ENCODE data around the gene TTC28.

The TTC28 gene

GRCh38 chr22:27973846-27974245, 705.8 kb downstream of the TTC28 start:
- H3K27ac ChIP-seq: no peak overlapping the region
- no peak for DNase-seq (ENCODE audit: low read depth, low spot score)

- no peak for DNase-seq (ENCODE audit: low read depth, low spot score)
- H3K27ac ChIP-seq: no peak overlapping the region
Measured at GRCh38 chr22:27972732-27973698, 706.6 kb downstream of the TTC28 start.

- no peak for DNase-seq (ENCODE audit: low read depth, low spot score)
- H3K27ac ChIP-seq: no peak overlapping the region
Measured at GRCh38 chr22:27971926-27972325, 707.7 kb downstream of the TTC28 start.

GRCh38 chr22:27970596-27971220, 708.9 kb downstream of the TTC28 start:
- H3K27ac ChIP-seq: no peak overlapping the region
- no peak for DNase-seq (ENCODE audit: low read depth, low spot score)

GRCh38 chr22:27966168-27967064, 713.2 kb downstream of the TTC28 start:
- no peak overlapping the region for H3K27ac ChIP-seq
- no peak for DNase-seq (ENCODE audit: low read depth, low spot score)

GRCh38 chr22:27962268-27963044, 717.2 kb downstream of the TTC28 start:
- no peak for DNase-seq (ENCODE audit: low read depth, low spot score)
- no peak overlapping the region for H3K27ac ChIP-seq

GRCh38 chr22:27961680-27962079, 718.0 kb downstream of the TTC28 start:
- no peak overlapping the region for H3K27ac ChIP-seq
- no peak for DNase-seq (ENCODE audit: low read depth, low spot score)

- DNase-seq (ENCODE audit: low read depth, low spot score): no peak
- no peak overlapping the region for H3K27ac ChIP-seq
Measured at GRCh38 chr22:27961182-27961581, 718.5 kb downstream of the TTC28 start.

GRCh38 chr22:27959335-27960090, 720.1 kb downstream of the TTC28 start:
- DNase-seq (ENCODE audit: low read depth, low spot score): no peak
- no peak overlapping the region for H3K27ac ChIP-seq

GRCh38 chr22:27952779-27953178, 726.9 kb downstream of the TTC28 start:
- no peak for DNase-seq (ENCODE audit: low read depth, low spot score)
- no peak overlapping the region for H3K27ac ChIP-seq

- DNase-seq (ENCODE audit: low read depth, low spot score): no peak
Measured at GRCh38 chr22:27952091-27952490, 727.5 kb downstream of the TTC28 start.

GRCh38 chr22:27949421-27949820, 730.2 kb downstream of the TTC28 start:
- H3K27ac ChIP-seq: no peak overlapping the region
- DNase-seq (ENCODE audit: low read depth, low spot score): no peak

More at GRCh38 chr22:27952091-27952490, 727.5 kb downstream of the TTC28 start:
- H3K27ac ChIP-seq: no peak overlapping the region

GRCh38 chr22:27948569-27948968, 731.1 kb downstream of the TTC28 start:
- DNase-seq (ENCODE audit: low read depth, low spot score): no peak
- no peak overlapping the region for H3K27ac ChIP-seq

GRCh38 chr22:27947448-27947847, 732.2 kb downstream of the TTC28 start:
- DNase-seq (ENCODE audit: low read depth, low spot score): no peak
- no peak overlapping the region for H3K27ac ChIP-seq

- no peak overlapping the region for H3K27ac ChIP-seq
- no peak for DNase-seq (ENCODE audit: low read depth, low spot score)
Measured at GRCh38 chr22:27941143-27941542, 738.5 kb downstream of the TTC28 start.

- H3K27ac ChIP-seq: no peak overlapping the region
- DNase-seq (ENCODE audit: low read depth, low spot score): no peak
Measured at GRCh38 chr22:27937453-27937852, 742.2 kb downstream of the TTC28 start.

GRCh38 chr22:27935897-27936296, 743.7 kb downstream of the TTC28 start:
- DNase-seq (ENCODE audit: low read depth, low spot score): no peak
- no peak overlapping the region for H3K27ac ChIP-seq

- no peak for DNase-seq (ENCODE audit: low read depth, low spot score)
- no peak overlapping the region for H3K27ac ChIP-seq
Measured at GRCh38 chr22:27934069-27934468, 745.6 kb downstream of the TTC28 start.
